Keratinocyte (primary cell): ENCODE data around the gene RNF144A.

Source experiments
- EZH2 ChIP-seq: IDR thresholded peaks from one replicate; pipeline ENCODE4 v1.6.1; 2012; ENCODE audit warnings: inconsistent platforms, mild to moderate bottlenecking, low read length, moderate library complexity
- TF ChIP-seq, protein P1 (sequence below), 3 experiments: IDR thresholded peaks in 1 of 3; conservative IDR thresholded peaks in 1 of 3; optimal IDR thresholded peaks in 1 of 3; 2 replicates in 2 of 3; 3 replicates in 1 of 3; pipeline versions ENCODE3 to v1.5.1; 2011; ENCODE audit warnings: low read length in 3 of 3, mild to moderate bottlenecking in 3 of 3, moderate library complexity in 2 of 3, control low read depth in 1 of 3, inconsistent platforms in 1 of 3; ENCODE audit not compliant: insufficient read depth in 2 of 3; ENCODE audit errors: extremely low read depth in 1 of 3

DNA sequence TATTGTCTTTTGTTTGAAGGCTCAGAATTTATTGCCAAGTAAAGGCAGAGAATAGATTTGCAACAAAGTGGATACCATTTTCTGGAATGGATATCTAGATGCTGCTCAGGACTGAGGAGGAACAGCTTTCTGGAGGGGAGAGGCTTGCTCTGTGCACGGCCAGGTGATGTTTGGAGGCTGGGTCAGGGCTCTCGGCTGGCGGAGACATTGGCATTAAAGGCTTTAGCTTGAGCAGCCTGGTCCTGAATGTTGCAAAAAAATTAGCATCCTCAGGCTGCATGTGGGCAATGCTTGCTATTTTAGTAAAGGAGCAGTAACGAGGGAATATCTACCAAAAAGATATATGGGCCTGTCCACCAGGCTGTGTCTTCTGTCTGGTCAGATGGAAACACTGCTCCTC lies 20.4 kb downstream of the RNF144A start:
- TF ChIP-seq EZH2: no peak
- TF ChIP-seq, protein P1, sequence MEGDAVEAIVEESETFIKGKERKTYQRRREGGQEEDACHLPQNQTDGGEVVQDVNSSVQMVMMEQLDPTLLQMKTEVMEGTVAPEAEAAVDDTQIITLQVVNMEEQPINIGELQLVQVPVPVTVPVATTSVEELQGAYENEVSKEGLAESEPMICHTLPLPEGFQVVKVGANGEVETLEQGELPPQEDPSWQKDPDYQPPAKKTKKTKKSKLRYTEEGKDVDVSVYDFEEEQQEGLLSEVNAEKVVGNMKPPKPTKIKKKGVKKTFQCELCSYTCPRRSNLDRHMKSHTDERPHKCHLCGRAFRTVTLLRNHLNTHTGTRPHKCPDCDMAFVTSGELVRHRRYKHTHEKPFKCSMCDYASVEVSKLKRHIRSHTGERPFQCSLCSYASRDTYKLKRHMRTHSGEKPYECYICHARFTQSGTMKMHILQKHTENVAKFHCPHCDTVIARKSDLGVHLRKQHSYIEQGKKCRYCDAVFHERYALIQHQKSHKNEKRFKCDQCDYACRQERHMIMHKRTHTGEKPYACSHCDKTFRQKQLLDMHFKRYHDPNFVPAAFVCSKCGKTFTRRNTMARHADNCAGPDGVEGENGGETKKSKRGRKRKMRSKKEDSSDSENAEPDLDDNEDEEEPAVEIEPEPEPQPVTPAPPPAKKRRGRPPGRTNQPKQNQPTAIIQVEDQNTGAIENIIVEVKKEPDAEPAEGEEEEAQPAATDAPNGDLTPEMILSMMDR (optimal IDR thresholded peaks at IDR 0.05 in 1 of 3, IDR thresholded peaks at IDR 0.05 in 1 of 3, conservative IDR thresholded peaks at IDR 0.05 in 1 of 3; ENCODE audit: extremely low read depth in 1 of 3, insufficient read depth in 2 of 3, low read length in 3 of 3): no peak
